HepG2 (cell line): Measurements from ENCODE around the gene ESR1. TPM values are rescaled to one million over a fixed set of nuclear protein-coding genes. Genes with fewer than 3 reads are reported as not detected.

Experiments used
- ATAC-seq: fragments of 200-7000 bp; cut with Tn5 transposase; 3 replicates; pipeline ENCODE4 v1.9.1; 2020; ENCODE audit warnings: mild to moderate bottlenecking, moderate library complexity
- BruUV-seq: library from RNA; stranded (reverse); fragments of 400-500 nt; replicated peaks from 2 replicates; lab custom pipeline; 2021; lab: Mats Ljungman, UMichigan
- CTCF ChIA-PET: fragments of 300-600 bp; formaldehyde crosslinking; extraction: SDS; loops from one replicate; lab custom pipeline; 2021; ENCODE audit warnings: low total read pairs, inconsistent platforms, low intra/inter-chr PET ratio; lab: Yijun Ruan, JAX
- POLR2A ChIA-PET: fragments of 350-600 bp; sonication (Branson Sonifier 250); formaldehyde crosslinking; loops from one replicate; lab custom pipeline; 2020; ENCODE audit warnings: antibody characterized with exemption, inconsistent platforms; lab: Yijun Ruan, JAX
- DNase-seq: peaks from one replicate; pipeline ENCODE4 v3.0.0-alpha.2; 2015; ENCODE audit warnings: low spot score
- FAIRE-seq: peaks from 3 replicates; lab custom pipeline; 2011; peaks lifted over from hg19 to GRCh38; lab: Jason Lieb, UNC
- H2AFZ ChIP-seq: one replicate; pipeline ENCODE4 v1.6.1; 2011; ENCODE audit warnings: low read length, inconsistent platforms
- H3K27ac ChIP-seq: fragments of 300-600 bp; 3 replicates; pipeline ENCODE4 v1.8.0; 2011; ENCODE audit warnings: mixed run types, mild to moderate bottlenecking, mixed read lengths, low read length, inconsistent platforms; ENCODE audit not compliant: insufficient read depth; ENCODE audit errors: extremely low read length
- H3K27me3 ChIP-seq, 2 experiments: fragments of 200-600 bp in 1 of 2; 2 replicates in 1 of 2; 3 replicates in 1 of 2; pipeline versions ENCODE4 v1.6.0 to v1.8.0; 2011; ENCODE audit warnings: low read length in 2 of 2, mild to moderate bottlenecking in 2 of 2, moderate library complexity in 2 of 2, inconsistent platforms in 1 of 2; ENCODE audit not compliant: insufficient read depth in 2 of 2, control insufficient read depth in 1 of 2
- H3K36me3 ChIP-seq, 2 experiments: fragments of 200-600 bp in 1 of 2; replicated peaks in 1 of 2; 2 replicates in 1 of 2; 3 replicates in 1 of 2; pipeline versions ENCODE4 v1.5.1 to v1.8.0; 2011; ENCODE audit warnings: low read length in 2 of 2, inconsistent platforms in 1 of 2; ENCODE audit not compliant: insufficient read depth in 2 of 2, control insufficient read depth in 1 of 2
- H3K4me1 ChIP-seq: 2 replicates; pipeline ENCODE4 v1.5.1; 2012; ENCODE audit warnings: low read length, inconsistent platforms; ENCODE audit not compliant: insufficient read depth
- H3K4me2 ChIP-seq: 2 replicates; pipeline ENCODE4 v1.6.0; 2011; ENCODE audit warnings: low read depth, low read length, inconsistent platforms
- H3K4me3 ChIP-seq, 3 experiments: fragments of 200-600 bp in 1 of 3; sonication (generic), shearing (Covaris generic) in 1 of 3; replicated peaks in 1 of 3; 2 replicates each; pipeline ENCODE4 v1.5.1; 2011 to 2016; ENCODE audit warnings: low read length in 3 of 3, inconsistent platforms in 2 of 3, low read depth in 2 of 3, mild to moderate bottlenecking in 2 of 3, control low read depth in 1 of 3, mixed read lengths in 1 of 3; ENCODE audit not compliant: insufficient read depth in 1 of 3
- H3K79me2 ChIP-seq: one replicate; pipeline ENCODE4 v1.6.1; 2011; ENCODE audit warnings: low read length, inconsistent platforms; ENCODE audit not compliant: insufficient read depth
- H3K9ac ChIP-seq: 2 replicates; pipeline ENCODE4 v1.6.0; 2011; ENCODE audit warnings: mild to moderate bottlenecking, low read depth, low read length, inconsistent platforms; ENCODE audit not compliant: insufficient read depth
- H3K9me3 ChIP-seq: 2 replicates; pipeline ENCODE4 v1.5.1; 2012; ENCODE audit warnings: mild to moderate bottlenecking, low read length
- H4K20me1 ChIP-seq: 2 replicates; pipeline ENCODE4 v1.6.0; 2011; ENCODE audit warnings: inconsistent platforms, mild to moderate bottlenecking, low read length, moderate library complexity; ENCODE audit not compliant: insufficient read depth
- ATF7-NPFF ChIP-seq: sonication (generic); formaldehyde crosslinking; IDR thresholded peaks from 2 replicates; pipeline ENCODE4 v1.8.1; 2023; ENCODE audit warnings: mild to moderate bottlenecking, low read depth, missing genetic modification reagents, moderate library complexity
- GFI1 ChIP-seq: sonication (generic); formaldehyde crosslinking; IDR thresholded peaks from 2 replicates; pipeline ENCODE4 v1.5.0; 2020; ENCODE audit warnings: missing genetic modification reagents, mild to moderate bottlenecking, borderline replicate concordance
- MIXL1 ChIP-seq: IDR thresholded peaks from 2 replicates; pipeline ENCODE4 v1.6.1; 2016
- MZF1 ChIP-seq: sonication (generic); formaldehyde crosslinking; IDR thresholded peaks from 2 replicates; pipeline ENCODE4 v1.8.1; 2023; ENCODE audit warnings: mild to moderate bottlenecking, missing genetic modification reagents, borderline replicate concordance
- RAD21 ChIP-seq: fragments of 450-650 bp; formaldehyde crosslinking; IDR thresholded peaks from 2 replicates; pipeline ENCODE4 v1.5.0; 2020; ENCODE audit warnings: mild to moderate bottlenecking
- SMC3 ChIP-seq: IDR thresholded peaks from 2 replicates; pipeline ENCODE4 v1.6.1; 2011; ENCODE audit warnings: low read length, improper control_type of control experiment
- SPEN ChIP-seq: sonication (generic); formaldehyde crosslinking; IDR thresholded peaks from 2 replicates; pipeline ENCODE4 v1.5.1; 2020; ENCODE audit warnings: low read depth, mild to moderate bottlenecking, missing genetic modification reagents
- STAG1 ChIP-seq: sonication (generic); formaldehyde crosslinking; IDR thresholded peaks from 2 replicates; pipeline ENCODE4 v1.4.0; 2020; ENCODE audit warnings: missing genetic modification reagents
- ZNF761 ChIP-seq: sonication (generic); formaldehyde crosslinking; conservative IDR thresholded peaks from 2 replicates; pipeline ENCODE4 v1.4.0; 2020; ENCODE audit warnings: mild to moderate bottlenecking, missing genetic modification reagents
- WGBS: methylation state at CpG from one replicate; pipeline ENCODE4 v1.1.6; 2017; ENCODE audit warnings: low lambda C conversion rate; 5-methylcytosine and 5-hydroxymethylcytosine counted together
- in situ Hi-C: cut with HindIII; loops from 2 replicates; pipeline ENCODE4 v1.10.0; 2017; ENCODE audit warnings: low pct_unique_long_range_greater_than_20kb; ENCODE audit not compliant: extremely low pct_ligation_motif_present
- intact Hi-C: fragments of 100-400 bp; cut with micrococcal nuclease; formaldehyde crosslinking; loops from one replicate; pipeline ENCODE4 v1.10.0; 2022; ENCODE audit not compliant: unreplicated experiment
- polyA plus RNA-seq, 8 experiments: library from polyadenylated mRNA; depleted of rRNA in 3 of 8; stranded (reverse) in 7 of 8; unstranded in 1 of 8; fragments of >200 nt; fragmentation: Illumina TruSeq in 4 of 8; extraction: Trizol in 4 of 8; gene quantifications; 2 replicates each; pipeline versions ENCODE4 v1.2.1 to v1.2.3, GENCODE V29; 2011 to 2016; ENCODE audit warnings: low read depth in 4 of 8, missing spikeins in 1 of 8, mixed read lengths in 1 of 8; ENCODE audit not compliant: insufficient read depth in 1 of 8
- total RNA-seq, 5 experiments: library from RNA; depleted of rRNA; stranded (reverse); fragments of >200 nt; fragmentation: Illumina TruSeq; extraction: Trizol; gene quantifications; 2 replicates each; pipeline ENCODE4 v1.2.3, GENCODE V29; 2016; ENCODE audit warnings: low read depth in 1 of 5
- TF ChIP-seq, protein P1 (sequence below): sonication (generic); formaldehyde crosslinking; IDR thresholded peaks from 2 replicates; pipeline ENCODE4 v1.4.0; 2020; ENCODE audit warnings: missing genetic modification reagents
- TF ChIP-seq, protein P2 (sequence below): sonication (generic); formaldehyde crosslinking; IDR thresholded peaks from 2 replicates; pipeline ENCODE4 v1.8.1; 2022; ENCODE audit warnings: mild to moderate bottlenecking, missing genetic modification reagents
- TF ChIP-seq, protein P3 (sequence below): IDR thresholded peaks from 2 replicates; pipeline ENCODE4 v1.6.1; 2012; ENCODE audit warnings: low read depth, low read length, improper control_type of control experiment
- TF ChIP-seq, protein P4 (sequence below): sonication (generic); formaldehyde crosslinking; IDR thresholded peaks from 2 replicates; pipeline ENCODE4 v1.8.0; 2022; ENCODE audit warnings: mild to moderate bottlenecking, missing genetic modification reagents; ENCODE audit not compliant: insufficient replicate concordance
- TF ChIP-seq, protein P5 (sequence below): sonication (generic); formaldehyde crosslinking; IDR thresholded peaks from 2 replicates; pipeline ENCODE4 v1.5.0; 2020; ENCODE audit warnings: mild to moderate bottlenecking, missing genetic modification reagents, moderate library complexity

ESR1 gene
- total and polyA plus RNA-seq, 2 of the 13 experiments (the other 11 are each of a cell fraction or from before 2014, with no cell fraction given): not detected

DNA sequence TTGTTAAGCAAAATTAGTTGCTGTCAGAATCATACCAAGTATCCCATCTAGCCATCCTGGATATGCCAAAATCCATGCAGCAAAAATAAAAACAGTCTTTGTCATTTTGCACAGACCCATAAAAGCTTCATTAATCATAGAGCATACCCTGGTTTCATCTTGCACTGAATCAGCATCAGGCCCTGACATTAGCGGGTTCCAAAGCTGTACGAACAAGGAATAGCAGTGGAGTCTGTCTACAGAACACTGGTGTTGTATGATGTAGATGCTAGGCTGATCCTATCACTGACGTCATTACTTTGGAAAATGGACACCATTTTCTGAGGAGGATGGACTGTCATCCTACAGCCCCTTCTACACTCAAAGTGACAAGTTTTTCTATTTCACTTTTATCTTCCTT is 315.6 kb downstream of the ESR1 start (continued):
- TF ChIP-seq, protein P1, sequence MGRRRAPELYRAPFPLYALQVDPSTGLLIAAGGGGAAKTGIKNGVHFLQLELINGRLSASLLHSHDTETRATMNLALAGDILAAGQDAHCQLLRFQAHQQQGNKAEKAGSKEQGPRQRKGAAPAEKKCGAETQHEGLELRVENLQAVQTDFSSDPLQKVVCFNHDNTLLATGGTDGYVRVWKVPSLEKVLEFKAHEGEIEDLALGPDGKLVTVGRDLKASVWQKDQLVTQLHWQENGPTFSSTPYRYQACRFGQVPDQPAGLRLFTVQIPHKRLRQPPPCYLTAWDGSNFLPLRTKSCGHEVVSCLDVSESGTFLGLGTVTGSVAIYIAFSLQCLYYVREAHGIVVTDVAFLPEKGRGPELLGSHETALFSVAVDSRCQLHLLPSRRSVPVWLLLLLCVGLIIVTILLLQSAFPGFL (CRISPR knock-in tag): no peak
- no peak for TF ChIP-seq ATF7-NPFF (CRISPR knock-in tag)

DNA sequence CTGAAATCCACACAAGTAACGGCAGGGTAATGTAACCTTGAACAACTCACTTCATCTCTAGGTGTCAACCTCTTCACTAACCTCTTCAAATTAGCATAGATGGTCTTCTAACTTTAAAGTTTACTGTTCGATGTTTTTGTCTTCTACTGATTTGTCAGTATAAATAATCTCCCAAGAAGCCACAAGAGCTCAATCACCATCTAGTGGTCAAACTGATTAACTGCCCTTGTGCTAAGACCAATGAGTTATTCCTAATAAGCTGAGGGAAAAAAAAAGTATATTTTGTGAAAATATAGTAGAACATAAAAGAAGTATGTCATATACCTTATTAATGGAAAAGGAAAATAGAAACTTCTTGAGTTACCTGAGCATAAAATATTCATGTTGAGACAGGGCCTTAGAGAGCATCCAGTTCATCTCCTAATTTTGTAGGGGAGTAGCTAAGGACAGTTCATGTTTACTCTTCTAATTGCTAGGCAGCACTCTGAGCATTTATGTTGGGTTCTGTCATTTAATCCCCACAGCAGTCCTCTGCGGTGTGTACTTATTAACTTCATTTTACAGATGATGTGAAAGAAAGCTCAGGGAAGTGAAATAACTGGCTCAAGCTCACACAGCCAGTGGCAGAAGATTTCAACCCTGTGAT is 317.1 kb downstream of the ESR1 start:
- in situ Hi-C loops (loop anchor here (5.0 kb wide), 2 partner anchors 362 to 447 kb away; no protein-coding TSS in a partner anchor), intact Hi-C loops (loop anchor here (1.0 to 10.0 kb wide), 3 partner anchors 360 to 680 kb away; no protein-coding TSS in a partner anchor)
- Histone ChIP-seq H3K4me3 (no peak overlapping the region), H3K79me2 (no peaks in the 10 kb centered on the region), H3K27me3 (no peaks in the 10 kb centered on the region), H2AFZ (no peak overlapping the region), H3K4me1 (no peaks in the 10 kb centered on the region), H3K27ac (no peak overlapping the region), H4K20me1 (no peaks in the 10 kb centered on the region; the same call in 1 of the 2 replicates), H3K36me3 (no peaks in the 10 kb centered on the region), H3K9ac (no peak overlapping the region), H3K9me3 (no peaks in the 10 kb centered on the region), H3K4me2 (no peak overlapping the region)
- FAIRE-seq (peak; percentile 81), DNase-seq (peak; percentile 54), ATAC-seq (peak; percentile 84)
- WGBS: 43% methylated on average over 3 of the region's 3 CpGs
- POLR2A ChIA-PET: interaction anchor here (1.3 kb wide), 1 partner anchor 456 kb away, joined by 5 read pairs; no protein-coding TSS in a partner anchor
- no TSS peak for BruUV-seq
- CTCF ChIA-PET: interaction anchor here (1.4 to 1.6 kb wide), 2 partner anchors 360 to 449 kb away, joined by 7 to 15 read pairs; no protein-coding TSS in a partner anchor
- TF ChIP-seq, protein P2, sequence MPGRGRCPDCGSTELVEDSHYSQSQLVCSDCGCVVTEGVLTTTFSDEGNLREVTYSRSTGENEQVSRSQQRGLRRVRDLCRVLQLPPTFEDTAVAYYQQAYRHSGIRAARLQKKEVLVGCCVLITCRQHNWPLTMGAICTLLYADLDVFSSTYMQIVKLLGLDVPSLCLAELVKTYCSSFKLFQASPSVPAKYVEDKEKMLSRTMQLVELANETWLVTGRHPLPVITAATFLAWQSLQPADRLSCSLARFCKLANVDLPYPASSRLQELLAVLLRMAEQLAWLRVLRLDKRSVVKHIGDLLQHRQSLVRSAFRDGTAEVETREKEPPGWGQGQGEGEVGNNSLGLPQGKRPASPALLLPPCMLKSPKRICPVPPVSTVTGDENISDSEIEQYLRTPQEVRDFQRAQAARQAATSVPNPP (CRISPR knock-in tag): no peak
- no peak for TF ChIP-seq SPEN (CRISPR knock-in tag)
- TF ChIP-seq SMC3: peak; percentile 70
- TF ChIP-seq, protein P3, sequence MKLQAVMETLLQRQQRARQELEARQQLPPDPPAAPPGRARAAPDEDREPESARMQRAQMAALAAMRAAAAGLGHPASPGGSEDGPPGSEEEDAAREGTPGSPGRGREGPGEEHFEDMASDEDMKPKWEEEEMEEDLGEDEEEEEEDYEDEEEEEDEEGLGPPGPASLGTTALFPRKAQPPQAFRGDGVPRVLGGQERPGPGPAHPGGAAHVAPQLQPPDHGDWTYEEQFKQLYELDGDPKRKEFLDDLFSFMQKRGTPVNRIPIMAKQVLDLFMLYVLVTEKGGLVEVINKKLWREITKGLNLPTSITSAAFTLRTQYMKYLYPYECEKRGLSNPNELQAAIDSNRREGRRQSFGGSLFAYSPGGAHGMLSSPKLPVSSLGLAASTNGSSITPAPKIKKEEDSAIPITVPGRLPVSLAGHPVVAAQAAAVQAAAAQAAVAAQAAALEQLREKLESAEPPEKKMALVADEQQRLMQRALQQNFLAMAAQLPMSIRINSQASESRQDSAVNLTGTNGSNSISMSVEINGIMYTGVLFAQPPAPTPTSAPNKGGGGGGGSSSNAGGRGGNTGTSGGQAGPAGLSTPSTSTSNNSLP: 0 out of 2 replicates have a peak, but pooled peaks have one; percentile 27
- TF ChIP-seq STAG1 (CRISPR knock-in tag): peak; percentile 77
- TF ChIP-seq ZNF761 (CRISPR knock-in tag): no peak
- TF ChIP-seq, protein P4, sequence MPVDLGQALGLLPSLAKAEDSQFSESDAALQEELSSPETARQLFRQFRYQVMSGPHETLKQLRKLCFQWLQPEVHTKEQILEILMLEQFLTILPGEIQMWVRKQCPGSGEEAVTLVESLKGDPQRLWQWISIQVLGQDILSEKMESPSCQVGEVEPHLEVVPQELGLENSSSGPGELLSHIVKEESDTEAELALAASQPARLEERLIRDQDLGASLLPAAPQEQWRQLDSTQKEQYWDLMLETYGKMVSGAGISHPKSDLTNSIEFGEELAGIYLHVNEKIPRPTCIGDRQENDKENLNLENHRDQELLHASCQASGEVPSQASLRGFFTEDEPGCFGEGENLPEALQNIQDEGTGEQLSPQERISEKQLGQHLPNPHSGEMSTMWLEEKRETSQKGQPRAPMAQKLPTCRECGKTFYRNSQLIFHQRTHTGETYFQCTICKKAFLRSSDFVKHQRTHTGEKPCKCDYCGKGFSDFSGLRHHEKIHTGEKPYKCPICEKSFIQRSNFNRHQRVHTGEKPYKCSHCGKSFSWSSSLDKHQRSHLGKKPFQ (CRISPR knock-in tag): peak; percentile 26
- peak; percentile 78; the same call in 1 of the 2 replicates for TF ChIP-seq MIXL1
- 0 out of 2 replicates have a peak, but pooled peaks have one; percentile 26 for TF ChIP-seq GFI1
- no peak for TF ChIP-seq MZF1 (CRISPR knock-in tag)
- TF ChIP-seq, protein P5, sequence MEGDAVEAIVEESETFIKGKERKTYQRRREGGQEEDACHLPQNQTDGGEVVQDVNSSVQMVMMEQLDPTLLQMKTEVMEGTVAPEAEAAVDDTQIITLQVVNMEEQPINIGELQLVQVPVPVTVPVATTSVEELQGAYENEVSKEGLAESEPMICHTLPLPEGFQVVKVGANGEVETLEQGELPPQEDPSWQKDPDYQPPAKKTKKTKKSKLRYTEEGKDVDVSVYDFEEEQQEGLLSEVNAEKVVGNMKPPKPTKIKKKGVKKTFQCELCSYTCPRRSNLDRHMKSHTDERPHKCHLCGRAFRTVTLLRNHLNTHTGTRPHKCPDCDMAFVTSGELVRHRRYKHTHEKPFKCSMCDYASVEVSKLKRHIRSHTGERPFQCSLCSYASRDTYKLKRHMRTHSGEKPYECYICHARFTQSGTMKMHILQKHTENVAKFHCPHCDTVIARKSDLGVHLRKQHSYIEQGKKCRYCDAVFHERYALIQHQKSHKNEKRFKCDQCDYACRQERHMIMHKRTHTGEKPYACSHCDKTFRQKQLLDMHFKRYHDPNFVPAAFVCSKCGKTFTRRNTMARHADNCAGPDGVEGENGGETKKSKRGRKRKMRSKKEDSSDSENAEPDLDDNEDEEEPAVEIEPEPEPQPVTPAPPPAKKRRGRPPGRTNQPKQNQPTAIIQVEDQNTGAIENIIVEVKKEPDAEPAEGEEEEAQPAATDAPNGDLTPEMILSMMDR: peak; percentile 70
- TF ChIP-seq RAD21 (CRISPR knock-in tag): peak; percentile 62
- TF ChIP-seq, all 625 proteins: peak for 8
